ENCODE results near the gene CREM.
A peak's percentile ranks its signal among the peaks of the same experiment; 100 is the strongest.
"Not testable (repeated sequence)": the region's sequence is repeated elsewhere in the genome, so short reads cannot be mapped to it uniquely, and the experiment has no call there.

Gene CREM
- 73.8 to 123 (median 119) reads per million in 3 donors for total RNA-seq

DNA sequence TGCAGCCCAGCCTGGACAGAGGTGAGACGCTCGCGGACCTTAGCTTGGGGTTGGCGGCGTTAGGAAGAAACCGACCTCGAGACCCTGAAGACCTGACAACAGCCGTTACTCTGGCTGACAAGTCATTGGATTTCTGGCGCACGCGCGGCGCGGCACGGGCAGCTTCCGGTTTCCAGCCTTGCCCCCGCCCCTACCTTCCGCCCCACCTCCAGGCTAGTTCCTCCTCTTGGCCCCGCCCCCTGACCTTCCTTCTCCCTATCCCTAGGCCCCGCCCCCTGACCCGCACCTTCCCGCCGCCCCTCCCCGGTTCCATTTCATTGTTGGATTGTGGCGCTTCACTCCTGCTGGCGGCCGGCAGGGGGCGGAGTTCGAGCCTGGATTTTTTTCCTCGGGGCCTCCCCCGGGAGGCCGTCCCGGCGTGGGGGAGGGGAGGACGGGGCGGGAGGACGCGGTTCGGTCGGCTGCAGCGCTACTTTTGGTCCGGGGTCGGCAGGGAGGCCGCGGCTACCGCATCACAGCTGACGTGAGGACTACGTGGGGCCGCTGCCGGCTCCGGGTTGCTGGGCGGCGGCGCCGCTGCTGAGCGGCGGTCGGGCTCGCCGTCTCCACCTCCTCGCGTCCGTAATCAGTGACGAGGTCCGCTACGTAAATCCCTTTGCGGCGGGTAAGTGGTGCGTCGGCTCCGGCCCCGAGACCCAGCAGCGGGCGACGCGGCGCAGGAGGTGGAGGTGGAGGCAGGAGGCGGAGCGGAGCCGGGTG lies at the start of gene CREM:
TSS of gene CREM (plus strand) at position 317 of the 759 bp plus-strand sequence. CDS start 10,990 bp downstream, outside the sequence.
- Histone ChIP-seq H3K4me3 (ENCODE audit: insufficient read depth, low read depth, low read length, poor library complexity, severe bottlenecking) (peak within 1 kb of the TSS; percentile 84), H3K4me1 (ENCODE audit: control insufficient read depth, insufficient read depth, low read length, poor library complexity, severe bottlenecking) (peaks cover 12% of the 10 kb centered on the region), H3K27ac (ENCODE audit: insufficient read depth, low read length, poor library complexity, severe bottlenecking) (peak within 1 kb of the TSS; percentile 99)

DNA sequence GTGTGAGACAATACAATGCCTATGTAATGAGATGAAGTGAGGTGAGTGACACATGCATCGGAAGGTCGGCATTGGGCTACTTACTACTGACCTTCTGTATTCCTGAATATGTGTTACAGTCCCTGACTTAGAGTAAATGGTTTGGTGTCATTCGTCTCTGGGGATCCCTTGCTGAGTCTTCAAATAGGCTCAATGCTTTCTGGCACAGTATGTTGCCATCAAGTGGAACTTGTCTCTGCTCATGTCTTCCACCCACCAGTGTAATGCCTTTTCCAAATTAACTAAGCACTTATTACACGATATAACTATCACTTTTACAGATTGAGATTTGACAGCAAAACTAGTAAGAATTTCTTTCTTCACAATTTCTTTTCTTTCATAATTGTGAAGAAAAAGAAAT lies 47.4 kb upstream of the CREM start:
- no peak for DNase-seq
- no peak overlapping the region for H3K27ac ChIP-seq (ENCODE audit: insufficient read depth, low read length, poor library complexity, severe bottlenecking)
- no peaks in the 10 kb centered on the region for H3K36me3 ChIP-seq (ENCODE audit: control insufficient read depth, insufficient read depth, low read length)

More for the DNA sequence above, at the start of gene CREM:
- no peaks in the 10 kb centered on the region for H3K9me3 ChIP-seq (ENCODE audit: control insufficient read depth, low read length)
- H3K27me3 ChIP-seq (replicated peaks; ENCODE audit: control insufficient read depth, insufficient read depth, low read length, poor library complexity, severe bottlenecking) = no peaks in the 10 kb centered on the region
- no peaks in the 10 kb centered on the region for H3K36me3 ChIP-seq (ENCODE audit: control insufficient read depth, insufficient read depth, low read length)
- DNase-seq = peak; percentile 99 to 100 (median 99)

GRCh38 chr10:35079763-35080162 lies 46.9 kb upstream of the CREM start:
- no peak overlapping the region for H3K27ac ChIP-seq (ENCODE audit: insufficient read depth, low read length, poor library complexity, severe bottlenecking)
- H3K9me3 ChIP-seq (ENCODE audit: control insufficient read depth, low read length) = no peaks in the 10 kb centered on the region
- H3K4me1 ChIP-seq (ENCODE audit: control insufficient read depth, insufficient read depth, low read length, poor library complexity, severe bottlenecking) = no peaks in the 10 kb centered on the region
- no peak overlapping the region for H3K4me3 ChIP-seq (ENCODE audit: insufficient read depth, low read depth, low read length, poor library complexity, severe bottlenecking)
- H3K27me3 ChIP-seq (replicated peaks; ENCODE audit: control insufficient read depth, insufficient read depth, low read length, poor library complexity, severe bottlenecking) = no peaks in the 10 kb centered on the region
- no peaks in the 10 kb centered on the region for H3K36me3 ChIP-seq (ENCODE audit: control insufficient read depth, insufficient read depth, low read length)
- DNase-seq = no peak

More for the DNA sequence above, 47.4 kb upstream of the CREM start:
- Histone ChIP-seq H3K4me3 (ENCODE audit: insufficient read depth, low read depth, low read length, poor library complexity, severe bottlenecking) (no peak overlapping the region), H3K9me3 (ENCODE audit: control insufficient read depth, low read length) (no peaks in the 10 kb centered on the region), H3K4me1 (ENCODE audit: control insufficient read depth, insufficient read depth, low read length, poor library complexity, severe bottlenecking) (no peaks in the 10 kb centered on the region), H3K27me3 (replicated peaks; ENCODE audit: control insufficient read depth, insufficient read depth, low read length, poor library complexity, severe bottlenecking) (no peaks in the 10 kb centered on the region)

- H3K4me3 ChIP-seq (ENCODE audit: insufficient read depth, low read depth, low read length, poor library complexity, severe bottlenecking); H3K4me1 ChIP-seq (ENCODE audit: control insufficient read depth, insufficient read depth, low read length, poor library complexity, severe bottlenecking); H3K27me3 ChIP-seq (replicated peaks; ENCODE audit: control insufficient read depth, insufficient read depth, low read length, poor library complexity, severe bottlenecking); H3K36me3 ChIP-seq (ENCODE audit: control insufficient read depth, insufficient read depth, low read length); H3K9me3 ChIP-seq (ENCODE audit: control insufficient read depth, low read length); DNase-seq; H3K27ac ChIP-seq (ENCODE audit: insufficient read depth, low read length, poor library complexity, severe bottlenecking): not testable (repeated sequence)
These were observed 46.4 kb upstream of the CREM start for GRCh38 chr10:35080261-35080660.

DNA sequence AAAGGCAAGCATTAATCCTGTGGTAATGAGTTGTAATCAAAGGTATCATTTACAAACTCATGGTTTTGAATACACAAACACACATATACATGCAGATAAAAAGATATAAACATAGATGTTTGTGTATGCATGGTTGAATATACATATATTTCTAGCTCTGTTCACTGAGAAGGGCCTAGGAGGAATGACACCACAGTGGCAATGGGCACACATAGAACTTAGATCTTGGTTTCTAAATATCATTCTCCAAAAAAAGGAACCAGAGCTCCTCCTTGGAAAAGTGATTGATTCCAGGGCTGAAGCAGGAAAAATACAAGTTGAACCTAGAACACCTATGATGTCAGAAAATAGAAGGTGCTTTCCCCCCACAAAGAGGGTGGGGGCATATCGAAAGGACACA lies 43.4 kb upstream of the CREM start:
- no peaks in the 10 kb centered on the region for H3K27me3 ChIP-seq (replicated peaks; ENCODE audit: control insufficient read depth, insufficient read depth, low read length, poor library complexity, severe bottlenecking)
- H3K36me3 ChIP-seq (ENCODE audit: control insufficient read depth, insufficient read depth, low read length) = no peaks in the 10 kb centered on the region
- H3K27ac ChIP-seq (ENCODE audit: insufficient read depth, low read length, poor library complexity, severe bottlenecking) = no peak overlapping the region
- no peak for DNase-seq
- H3K4me3 ChIP-seq (ENCODE audit: insufficient read depth, low read depth, low read length, poor library complexity, severe bottlenecking) = no peak overlapping the region
- no peaks in the 10 kb centered on the region for H3K9me3 ChIP-seq (ENCODE audit: control insufficient read depth, low read length)
- H3K4me1 ChIP-seq (ENCODE audit: control insufficient read depth, insufficient read depth, low read length, poor library complexity, severe bottlenecking) = peaks cover 14% of the 10 kb centered on the region

DNA sequence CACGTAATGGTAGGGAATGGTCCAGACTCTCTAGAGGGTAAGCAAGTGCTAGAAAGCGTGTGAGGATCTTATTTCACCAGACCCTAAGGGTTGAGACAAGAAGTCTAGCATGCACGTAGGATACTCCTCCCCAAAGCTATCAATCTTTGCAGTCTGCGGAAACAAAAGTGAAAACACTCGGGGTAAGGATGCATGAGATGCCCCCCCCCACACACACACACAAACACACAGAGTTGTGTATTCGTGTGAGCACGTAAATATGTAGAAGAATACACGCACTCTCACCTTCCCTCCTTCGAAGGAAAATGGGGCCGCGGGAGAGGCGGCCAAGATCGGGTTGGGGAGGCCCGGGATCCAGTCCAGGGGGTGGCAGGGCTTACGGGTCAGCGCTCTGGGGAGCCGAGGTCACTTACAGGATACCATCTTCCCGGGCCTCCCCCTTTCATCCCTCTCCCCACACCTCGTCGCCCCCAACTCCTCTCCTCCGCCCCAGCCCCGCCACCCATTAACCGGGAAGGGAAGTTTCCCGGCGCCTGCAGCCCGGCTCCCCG lies 37.0 kb upstream of the CREM start:
- peak in 1 of 3 donors; percentile 1 for DNase-seq

DNA sequence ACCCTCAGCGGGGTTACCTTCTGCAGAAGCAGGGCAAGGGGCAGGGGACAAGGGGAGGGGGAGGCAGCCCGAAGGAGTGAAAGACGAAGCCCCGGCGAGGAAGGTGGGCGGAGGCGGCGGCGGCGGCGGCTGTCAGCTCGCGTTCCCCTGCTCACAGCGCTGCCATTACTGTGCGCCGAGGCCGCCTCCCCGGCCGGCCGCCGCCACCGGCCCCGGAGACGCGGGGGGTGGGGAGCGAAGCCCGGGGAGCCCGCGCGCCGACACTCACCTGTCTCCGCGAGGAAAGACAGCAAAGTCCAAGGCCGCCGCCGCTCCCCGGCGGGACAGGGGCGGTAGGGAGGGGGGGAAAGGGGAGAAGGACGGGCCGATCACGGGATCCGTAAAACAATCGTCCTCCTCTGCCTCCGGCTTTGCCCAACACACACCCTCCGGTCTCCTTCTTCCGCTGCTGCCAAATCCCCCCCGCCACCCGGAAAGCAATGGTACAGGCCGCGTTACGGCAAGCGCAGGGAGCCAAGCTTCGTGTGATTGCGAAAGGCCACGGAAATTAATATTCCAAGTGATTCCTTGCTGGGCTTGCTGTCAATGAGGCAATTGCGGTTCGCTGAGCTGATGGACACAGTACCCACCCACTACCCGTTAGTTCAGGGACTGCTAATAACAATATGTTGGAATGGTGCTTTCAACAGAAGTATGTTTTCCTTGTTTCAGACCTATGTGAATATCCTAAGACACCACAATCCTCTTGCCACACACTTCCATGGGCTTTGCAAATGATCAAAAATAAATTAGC lies 36.3 kb upstream of the CREM start, which contains the start of gene CUL2:
TSS of gene CUL2 (minus strand) at position 180 of the 793 bp plus-strand sequence. CDS start 19,024 bp downstream, outside the sequence.
- peak within 1 kb of the TSS; percentile 97 for H3K27ac ChIP-seq (ENCODE audit: insufficient read depth, low read length, poor library complexity, severe bottlenecking)
- peaks cover 29% of the 10 kb centered on the region for H3K4me1 ChIP-seq (ENCODE audit: control insufficient read depth, insufficient read depth, low read length, poor library complexity, severe bottlenecking)
- peak within 1 kb of the TSS; percentile 80 for H3K4me3 ChIP-seq (ENCODE audit: insufficient read depth, low read depth, low read length, poor library complexity, severe bottlenecking)
- H3K9me3 ChIP-seq (ENCODE audit: control insufficient read depth, low read length) = no peaks in the 10 kb centered on the region
- H3K27me3 ChIP-seq (replicated peaks; ENCODE audit: control insufficient read depth, insufficient read depth, low read length, poor library complexity, severe bottlenecking) = no peaks in the 10 kb centered on the region
- peak; percentile 83 to 88 (median 86) for DNase-seq
- no peaks in the 10 kb centered on the region for H3K36me3 ChIP-seq (ENCODE audit: control insufficient read depth, insufficient read depth, low read length)

More for the DNA sequence above, 37.0 kb upstream of the CREM start:
- Histone ChIP-seq H3K4me3 (ENCODE audit: insufficient read depth, low read depth, low read length, poor library complexity, severe bottlenecking) (peak overlapping the region; percentile 80), H3K9me3 (ENCODE audit: control insufficient read depth, low read length) (no peaks in the 10 kb centered on the region), H3K4me1 (ENCODE audit: control insufficient read depth, insufficient read depth, low read length, poor library complexity, severe bottlenecking) (peaks cover 29% of the 10 kb centered on the region), H3K36me3 (ENCODE audit: control insufficient read depth, insufficient read depth, low read length) (no peaks in the 10 kb centered on the region), H3K27ac (ENCODE audit: insufficient read depth, low read length, poor library complexity, severe bottlenecking) (peak overlapping the region; percentile 97), H3K27me3 (replicated peaks; ENCODE audit: control insufficient read depth, insufficient read depth, low read length, poor library complexity, severe bottlenecking) (no peaks in the 10 kb centered on the region)

- Histone ChIP-seq H3K36me3 (ENCODE audit: control insufficient read depth, insufficient read depth, low read length) (no peaks in the 10 kb centered on the region), H3K4me3 (ENCODE audit: insufficient read depth, low read depth, low read length, poor library complexity, severe bottlenecking) (no peak overlapping the region), H3K4me1 (ENCODE audit: control insufficient read depth, insufficient read depth, low read length, poor library complexity, severe bottlenecking) (peaks cover 23% of the 10 kb centered on the region), H3K27me3 (replicated peaks; ENCODE audit: control insufficient read depth, insufficient read depth, low read length, poor library complexity, severe bottlenecking) (no peaks in the 10 kb centered on the region), H3K9me3 (ENCODE audit: control insufficient read depth, low read length) (no peaks in the 10 kb centered on the region), H3K27ac (ENCODE audit: insufficient read depth, low read length, poor library complexity, severe bottlenecking) (no peak overlapping the region)
- DNase-seq = no peak
These were observed 34.5 kb upstream of the CREM start for GRCh38 chr10:35091994-35092790.

GRCh38 chr10:35092851-35093250 lies 33.8 kb upstream of the CREM start:
- Histone ChIP-seq H3K4me3 (ENCODE audit: insufficient read depth, low read depth, low read length, poor library complexity, severe bottlenecking) (no peak overlapping the region), H3K9me3 (ENCODE audit: control insufficient read depth, low read length) (no peaks in the 10 kb centered on the region), H3K4me1 (ENCODE audit: control insufficient read depth, insufficient read depth, low read length, poor library complexity, severe bottlenecking) (peaks cover 18% of the 10 kb centered on the region), H3K36me3 (ENCODE audit: control insufficient read depth, insufficient read depth, low read length) (no peaks in the 10 kb centered on the region), H3K27ac (ENCODE audit: insufficient read depth, low read length, poor library complexity, severe bottlenecking) (no peak overlapping the region), H3K27me3 (replicated peaks; ENCODE audit: control insufficient read depth, insufficient read depth, low read length, poor library complexity, severe bottlenecking) (no peaks in the 10 kb centered on the region)
- no peak for DNase-seq
